CD4-positive, alpha-beta T cell treated with Interleukin-15 for 1 hour (primary cell): ENCODE data around the gene USF3.
"Not testable (repeated sequence)": the region's sequence is repeated elsewhere in the genome, so short reads cannot be mapped to it uniquely, and the experiment has no call there.

Source experiments
- DNase-seq: peaks from one replicate; pipeline ENCODE4 v3.0.0-alpha.2; 2020

USF3 gene

DNA sequence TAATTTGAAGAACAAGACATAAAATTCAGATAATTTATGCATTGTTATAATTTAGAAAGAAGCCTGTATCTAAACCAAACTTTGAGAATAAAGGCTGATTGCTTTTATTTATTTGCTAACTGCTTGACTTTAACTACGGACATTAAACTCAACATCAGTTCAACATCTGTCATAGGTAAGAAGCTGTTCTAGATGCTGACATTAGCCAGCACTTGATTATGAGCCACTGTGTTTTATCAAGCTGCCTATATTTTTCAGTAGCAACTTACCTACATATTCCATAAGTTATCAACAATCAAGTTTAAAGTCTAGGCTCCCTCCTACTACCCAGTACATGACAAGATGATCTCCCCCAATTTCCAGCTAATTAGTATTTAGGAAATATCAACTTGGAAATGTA lies 42.1 kb downstream of the USF3 start:
- DNase-seq: no peak

GRCh38 chr3:113649174-113649845 lies 47.1 kb downstream of the USF3 start:
- no peak for DNase-seq

DNA sequence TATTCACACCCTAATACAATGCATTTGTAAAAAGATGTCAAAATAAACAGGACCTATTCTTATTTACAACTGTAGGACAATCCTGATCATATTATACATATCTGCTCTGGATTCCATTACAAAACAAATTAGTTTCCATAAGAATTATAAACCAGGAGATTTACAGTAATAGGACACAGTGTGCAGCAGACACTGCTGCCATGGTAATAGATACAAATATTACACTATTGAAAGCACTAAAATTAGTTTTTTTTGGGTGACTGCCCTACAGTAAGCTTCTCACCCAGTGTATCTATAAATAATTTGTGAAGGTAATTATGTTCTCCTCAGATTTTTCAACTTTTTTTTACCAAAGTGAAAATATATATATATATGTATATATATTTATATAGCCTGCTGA lies 47.9 kb downstream of the USF3 start:
- DNase-seq: no peak

DNA sequence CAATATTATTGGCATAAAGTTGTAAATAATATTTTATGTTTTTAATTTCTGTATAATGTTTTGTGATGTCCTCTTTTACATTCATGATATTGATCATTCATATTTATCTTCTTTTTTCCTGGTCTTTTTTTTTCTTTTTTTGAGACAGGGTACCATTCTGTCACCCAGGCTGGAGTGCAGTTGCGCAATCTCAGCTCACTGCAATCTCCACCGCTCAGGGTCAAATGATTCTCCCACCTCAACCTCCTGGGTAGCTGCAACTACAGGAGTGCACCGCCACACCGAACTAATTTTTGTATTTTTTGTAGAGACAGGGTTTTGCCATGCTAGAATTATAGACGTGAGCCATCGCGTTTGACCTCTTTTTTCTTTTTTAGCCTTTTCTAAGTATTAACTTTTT lies 52.9 kb downstream of the USF3 start:
- DNase-seq: no peak

GRCh38 chr3:113638910-113639309 lies 57.5 kb downstream of the USF3 start:
- no peak for DNase-seq

DNA sequence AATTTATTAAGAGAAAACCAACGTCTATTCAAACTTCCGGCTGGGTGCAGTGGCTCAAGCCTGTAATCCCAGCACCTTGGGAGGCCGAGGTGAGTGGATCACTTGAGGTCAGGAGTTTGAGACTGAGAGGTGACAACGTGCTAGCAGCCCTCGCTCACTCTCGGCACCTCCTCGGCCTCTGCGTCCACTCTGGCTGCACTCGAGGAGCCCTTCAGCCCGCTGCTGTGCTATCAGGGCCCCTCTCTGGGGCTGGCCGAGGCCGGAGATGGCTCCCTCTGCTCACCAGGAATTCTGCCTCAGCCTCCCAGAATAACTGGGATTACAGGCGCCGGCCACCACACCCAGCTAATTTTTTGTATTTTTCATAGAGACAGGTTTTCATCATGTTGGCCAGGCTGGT lies 58.7 kb downstream of the USF3 start:
- DNase-seq: no peak

DNA sequence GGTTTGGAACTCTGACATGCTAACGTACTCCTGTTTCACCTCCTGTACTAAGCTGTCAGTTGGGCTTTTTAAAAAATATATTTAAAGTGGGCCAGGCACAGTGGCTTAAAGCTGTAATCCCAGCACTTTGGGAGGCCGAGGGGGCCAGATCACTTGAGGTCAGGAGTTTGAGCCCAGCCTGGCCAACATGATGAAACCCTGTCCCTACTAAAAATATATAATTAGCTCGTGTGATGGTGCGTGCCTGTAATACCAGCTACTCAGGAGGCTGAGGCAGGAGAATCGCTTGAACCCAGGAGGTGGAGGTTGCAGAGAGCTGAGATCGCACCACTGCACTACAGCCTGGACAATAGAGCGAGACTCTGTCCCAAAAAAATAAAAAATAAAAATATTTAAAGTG lies 60.4 kb downstream of the USF3 start:
- not testable (repeated sequence) for DNase-seq

GRCh38 chr3:113634782-113635474 lies 61.5 kb downstream of the USF3 start:
- no peak for DNase-seq

DNA sequence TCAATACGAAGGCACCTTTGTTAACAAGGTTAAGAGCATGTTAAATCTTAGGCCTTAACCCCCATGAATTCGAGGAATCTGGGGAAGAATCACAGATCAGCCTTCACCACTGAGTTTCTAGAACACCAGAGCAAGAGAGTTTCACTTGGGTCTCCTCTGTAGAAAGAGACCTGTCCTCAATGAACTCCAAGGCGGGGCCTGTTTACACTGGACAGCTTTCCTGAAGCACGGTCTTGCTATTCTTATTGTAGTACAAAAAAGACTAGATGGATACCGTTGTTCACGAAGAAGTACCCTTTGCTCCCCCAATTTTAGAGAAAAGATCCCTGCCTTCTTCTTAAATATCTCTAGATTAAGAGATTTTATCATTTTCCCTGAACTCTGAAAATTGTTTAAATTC lies 64.9 kb downstream of the USF3 start:
- no peak for DNase-seq

GRCh38 chr3:113630956-113631542 lies 65.4 kb downstream of the USF3 start:
- no peak for DNase-seq

DNA sequence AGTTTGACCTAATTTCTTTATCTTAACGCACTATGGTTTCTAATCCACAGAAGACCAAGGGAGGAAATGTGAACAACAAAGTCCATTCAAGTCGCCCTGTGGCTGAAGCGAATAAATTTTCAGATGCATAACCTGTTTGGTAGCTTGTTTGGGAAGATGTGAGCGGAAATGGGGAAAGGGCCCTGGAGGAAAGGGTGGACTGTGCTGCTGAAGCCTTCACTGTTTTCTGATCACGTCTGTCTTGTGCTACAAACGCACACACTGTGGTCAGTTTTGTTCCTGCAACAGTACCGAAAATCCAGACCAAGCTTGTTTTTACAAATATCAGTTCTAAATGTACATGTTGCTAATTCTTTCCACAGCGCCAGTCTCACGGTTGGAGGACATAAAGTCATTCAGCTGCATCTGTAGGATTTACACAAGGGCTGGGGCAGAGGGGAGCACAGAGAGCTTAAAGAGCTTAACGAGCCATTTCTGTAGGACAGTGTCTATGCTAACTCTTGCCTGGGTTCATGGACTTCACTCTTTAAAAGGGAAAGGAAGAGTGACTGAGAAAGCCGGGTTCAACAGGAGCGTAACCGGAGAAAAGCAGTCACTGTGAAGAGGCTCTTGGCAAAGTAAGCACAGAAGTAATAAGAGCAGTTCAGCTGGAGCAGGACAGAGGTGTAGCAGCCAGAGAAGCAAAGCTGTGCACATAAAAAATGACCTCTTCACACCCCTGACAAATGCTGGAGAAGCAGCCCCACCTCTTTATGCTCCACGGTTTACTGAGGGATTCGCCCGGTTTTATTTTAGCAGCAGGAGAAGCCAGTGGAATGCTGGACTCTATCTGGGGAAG lies 66.6 kb downstream of the USF3 start:
- DNase-seq: no peak

- no peak for DNase-seq
Observed at GRCh38 chr3:113628788-113629187, 67.7 kb downstream of the USF3 start.

GRCh38 chr3:113628316-113628715 lies 68.1 kb downstream of the USF3 start:
- DNase-seq: no peak

DNA sequence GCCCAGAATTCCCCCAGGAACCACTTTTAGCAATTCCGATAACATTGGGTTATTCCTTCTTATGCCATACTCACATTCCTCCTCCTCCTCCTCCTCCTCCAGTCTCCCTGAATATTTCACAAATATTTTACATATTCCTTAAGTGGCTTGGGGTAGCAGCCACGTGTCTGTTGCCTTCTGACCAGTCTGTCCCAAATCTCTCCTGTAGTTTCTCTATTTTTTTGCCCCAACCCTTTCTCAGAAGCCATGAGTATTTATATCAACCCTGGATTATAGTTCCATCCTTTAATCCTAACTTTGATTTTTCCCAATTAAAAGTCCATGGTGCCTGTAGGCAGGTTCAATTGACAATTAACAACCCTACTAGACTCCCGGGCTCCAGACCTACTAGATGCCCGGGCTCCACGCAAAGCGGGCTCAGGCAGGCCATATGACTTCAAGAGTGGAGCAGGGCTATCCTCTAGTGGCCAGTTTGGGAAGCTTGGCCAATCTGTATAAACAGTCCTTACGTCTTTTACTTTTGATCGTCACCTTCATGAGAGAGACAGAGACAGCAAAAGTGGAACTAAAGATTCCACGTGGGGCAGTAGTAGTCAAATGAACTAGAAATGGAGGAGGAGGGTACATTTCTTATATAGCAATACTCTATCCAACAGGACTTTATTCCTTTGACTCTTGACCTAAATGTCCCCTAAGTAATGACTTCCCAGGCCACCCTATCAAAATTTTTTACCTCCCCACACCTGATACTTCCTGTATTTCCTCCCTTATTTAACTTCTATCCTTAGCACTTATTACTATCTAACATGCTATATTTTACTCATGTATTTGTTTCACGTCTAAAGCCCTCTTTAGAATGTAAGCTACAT lies 69.7 kb downstream of the USF3 start:
- peak; percentile 65 for DNase-seq

- no peak for DNase-seq
Observed at GRCh38 chr3:113625834-113626233, 70.6 kb downstream of the USF3 start.

DNA sequence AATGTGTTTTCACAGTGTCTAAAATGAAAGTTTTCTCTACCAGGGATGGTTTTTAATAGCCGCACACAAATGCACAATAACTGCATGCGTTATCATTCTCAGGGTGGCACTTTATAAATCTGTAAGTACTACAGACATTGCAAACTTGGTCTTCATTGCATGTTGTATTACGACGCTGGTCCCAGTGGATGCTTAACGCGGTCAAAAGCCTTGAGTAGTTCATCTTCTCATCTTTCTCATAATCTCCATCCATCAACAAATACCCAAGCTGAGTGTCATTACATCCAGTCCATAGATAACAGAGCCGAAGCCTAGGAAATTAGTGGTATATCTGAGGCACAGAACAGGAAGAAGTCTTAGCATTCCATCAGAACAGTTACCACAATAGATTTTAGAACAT lies 72.6 kb downstream of the USF3 start:
- DNase-seq: no peak

DNA sequence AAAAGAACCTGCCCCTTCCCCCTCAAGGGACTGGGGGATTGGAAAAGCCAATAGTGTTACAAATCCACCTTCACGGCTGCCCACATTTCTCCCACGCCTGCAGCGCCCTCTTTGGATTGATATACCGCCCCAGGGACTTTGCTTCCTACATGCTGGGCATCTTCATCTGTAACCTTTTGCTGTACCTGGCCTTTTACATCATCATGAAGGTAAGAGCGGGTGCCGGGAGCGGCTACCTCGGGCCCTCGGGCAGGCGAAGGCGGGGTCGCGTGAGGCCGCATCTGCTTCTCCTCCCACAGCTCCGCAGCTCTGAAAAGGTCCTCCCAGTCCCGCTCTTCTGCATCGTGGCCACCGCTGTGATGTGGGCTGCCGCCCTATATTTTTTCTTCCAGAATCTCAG lies 73.1 kb downstream of the USF3 start:
- DNase-seq: no peak

GRCh38 chr3:113620091-113620490 lies 76.4 kb downstream of the USF3 start:
- no peak for DNase-seq

- DNase-seq: no peak
Observed at GRCh38 chr3:113617726-113618125, 78.7 kb downstream of the USF3 start.

DNA sequence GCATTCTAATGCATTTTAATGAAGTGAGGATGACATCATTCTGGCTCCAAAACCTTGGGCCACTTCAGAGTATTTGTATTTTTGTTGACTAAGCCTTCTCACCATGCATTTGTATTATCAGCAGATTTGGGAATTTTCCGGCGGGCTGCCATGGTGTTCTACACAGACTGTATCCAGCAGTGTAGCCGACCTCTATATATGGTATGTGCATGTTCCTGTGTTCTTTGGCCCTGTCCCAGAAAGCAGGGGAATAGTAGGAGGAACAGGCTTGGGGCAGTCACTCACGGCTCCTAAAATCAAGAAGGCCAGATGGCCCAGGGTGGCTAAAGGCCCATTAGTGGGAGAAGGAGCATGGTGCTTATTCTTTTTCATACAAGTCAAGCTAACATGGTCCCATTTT lies 80.5 kb downstream of the USF3 start:
- no peak for DNase-seq

DNA sequence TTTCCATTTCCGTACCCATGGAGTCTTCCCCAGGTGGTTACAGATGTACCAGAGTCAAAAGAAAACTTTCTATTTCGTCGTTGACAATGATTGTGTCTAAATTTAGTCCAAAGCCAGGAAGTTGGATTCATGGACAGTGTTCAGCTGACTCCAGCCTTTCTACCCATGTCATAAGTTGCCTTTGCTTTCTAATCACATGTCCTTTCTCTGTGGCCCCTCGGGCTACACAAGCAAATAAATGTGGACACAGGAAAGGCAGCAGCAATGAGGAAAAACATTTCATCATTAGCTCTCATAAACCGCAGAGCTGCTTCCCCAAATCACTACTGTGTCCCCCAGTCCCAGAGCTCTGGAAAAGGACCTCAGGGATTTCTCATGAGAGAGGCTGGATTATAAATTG lies 82.0 kb downstream of the USF3 start:
- DNase-seq: no peak

- no peak for DNase-seq
Observed at GRCh38 chr3:113607219-113607596, 89.2 kb downstream of the USF3 start.
